Upper lobe of right lung (tissue), 1 donor: ENCODE data around the gene OLA1. TPM values are rescaled to one million over a fixed set of nuclear protein-coding genes. Genes with fewer than 3 reads are reported as not detected.

Experiments
- ATAC-seq: fragments of 200-7000 bp; cut with Tn5 transposase; one replicate; pipeline ENCODE4 v1.9.1; 2020; ENCODE audit warnings: mild to moderate bottlenecking, moderate library complexity
- DNase-seq: peaks from one replicate; pipeline ENCODE4 v3.0.0-alpha.2; 2020
- H3K27ac ChIP-seq: fragments of 200-600 bp; one replicate; pipeline ENCODE4 v1.8.0; 2022
- H3K27me3 ChIP-seq: fragments of 200-600 bp; one replicate; pipeline ENCODE4 v1.8.0; 2022; ENCODE audit warnings: mild to moderate bottlenecking
- H3K36me3 ChIP-seq: fragments of 200-600 bp; one replicate; pipeline ENCODE4 v1.8.0; 2022
- H3K4me1 ChIP-seq: fragments of 200-600 bp; one replicate; pipeline ENCODE4 v1.8.0; 2022
- H3K4me3 ChIP-seq: fragments of 200-600 bp; one replicate; pipeline ENCODE4 v1.8.0; 2022; ENCODE audit warnings: mild to moderate bottlenecking
- H3K9me3 ChIP-seq: fragments of 200-600 bp; one replicate; pipeline ENCODE4 v1.8.0; 2022
- intact Hi-C: fragments of 100-400 bp; cut with DNase I; formaldehyde crosslinking; loops from one replicate; pipeline ENCODE4 v1.11.0; 2022
- total RNA-seq: library from RNA; stranded (reverse); fragmentation: NEBNext Ultra II Directional; extraction: Animal tissue kit (Norgen Biotek cat#: 25700); gene quantifications from one replicate; pipeline ENCODE4 v1.2.1, GENCODE V29; 2021
- TF ChIP-seq, protein P1 (sequence below): fragments of 200-600 bp; IDR thresholded peaks from one replicate; pipeline ENCODE4 v1.8.0; 2022; ENCODE audit warnings: antibody characterized with exemption
- donor health status: DM: no; HTN: yes; CAD: no; lungs with severe emphysema.

The OLA1 gene
- total RNA-seq, 1 donor from 2014 or later = 50.2 TPM

DNA sequence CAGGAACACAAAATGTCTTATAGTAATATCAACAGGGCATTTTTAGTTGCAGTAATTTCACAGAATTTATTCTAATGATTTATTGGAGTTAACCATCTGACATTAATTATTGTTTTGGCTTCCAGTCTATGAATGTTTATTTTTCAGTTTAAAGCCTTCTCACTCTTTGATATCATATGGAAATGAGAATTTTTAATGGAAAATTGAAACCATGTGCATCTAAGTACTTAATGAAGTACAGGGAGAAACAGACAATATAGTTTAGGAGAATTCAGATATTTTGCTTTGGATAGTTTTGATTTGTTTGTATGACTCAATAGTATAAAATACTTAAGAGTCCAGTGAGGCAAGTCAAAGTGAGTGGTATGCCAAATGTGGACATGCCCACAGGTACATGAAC is 126.1 kb downstream of the OLA1 start:
- ATAC-seq (no peak), DNase-seq (no peak)
- no peaks in the 10 kb centered on the region for H3K9me3 ChIP-seq
- intact Hi-C loops = no loop called here
- H3K4me1 ChIP-seq = no peaks in the 10 kb centered on the region
- no peaks in the 10 kb centered on the region for H3K36me3 ChIP-seq
- TF ChIP-seq, protein P1, sequence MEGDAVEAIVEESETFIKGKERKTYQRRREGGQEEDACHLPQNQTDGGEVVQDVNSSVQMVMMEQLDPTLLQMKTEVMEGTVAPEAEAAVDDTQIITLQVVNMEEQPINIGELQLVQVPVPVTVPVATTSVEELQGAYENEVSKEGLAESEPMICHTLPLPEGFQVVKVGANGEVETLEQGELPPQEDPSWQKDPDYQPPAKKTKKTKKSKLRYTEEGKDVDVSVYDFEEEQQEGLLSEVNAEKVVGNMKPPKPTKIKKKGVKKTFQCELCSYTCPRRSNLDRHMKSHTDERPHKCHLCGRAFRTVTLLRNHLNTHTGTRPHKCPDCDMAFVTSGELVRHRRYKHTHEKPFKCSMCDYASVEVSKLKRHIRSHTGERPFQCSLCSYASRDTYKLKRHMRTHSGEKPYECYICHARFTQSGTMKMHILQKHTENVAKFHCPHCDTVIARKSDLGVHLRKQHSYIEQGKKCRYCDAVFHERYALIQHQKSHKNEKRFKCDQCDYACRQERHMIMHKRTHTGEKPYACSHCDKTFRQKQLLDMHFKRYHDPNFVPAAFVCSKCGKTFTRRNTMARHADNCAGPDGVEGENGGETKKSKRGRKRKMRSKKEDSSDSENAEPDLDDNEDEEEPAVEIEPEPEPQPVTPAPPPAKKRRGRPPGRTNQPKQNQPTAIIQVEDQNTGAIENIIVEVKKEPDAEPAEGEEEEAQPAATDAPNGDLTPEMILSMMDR = no peak
- H3K27ac ChIP-seq = no peak overlapping the region
- H3K4me3 ChIP-seq = no peak overlapping the region
- H3K27me3 ChIP-seq = no peaks in the 10 kb centered on the region

DNA sequence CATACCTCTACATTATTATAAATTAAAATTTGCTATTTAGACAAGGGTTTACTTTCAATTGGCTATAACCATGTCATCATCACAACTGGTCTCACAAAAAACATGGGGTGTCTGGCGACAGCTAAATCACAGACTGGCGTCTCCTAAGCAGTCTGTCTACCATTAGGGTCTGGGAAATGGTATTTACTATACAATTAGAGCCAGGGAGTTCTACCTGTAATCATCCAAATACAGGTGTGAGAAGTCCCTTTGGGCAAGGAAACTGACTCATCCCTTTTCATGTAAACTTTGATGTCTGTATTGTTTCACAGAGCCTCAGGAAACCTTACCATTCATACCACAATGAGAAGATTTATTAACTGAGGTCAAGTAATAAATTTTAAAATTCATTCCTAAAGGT is 126.7 kb downstream of the OLA1 start:
- Histone ChIP-seq H3K4me3 (no peak overlapping the region), H3K27ac (no peak overlapping the region), H3K36me3 (no peaks in the 10 kb centered on the region), H3K9me3 (no peaks in the 10 kb centered on the region), H3K4me1 (no peaks in the 10 kb centered on the region), H3K27me3 (no peaks in the 10 kb centered on the region)
- intact Hi-C loops = no loop called here
- TF ChIP-seq, protein P1 = no peak
- DNase-seq = no peak
- ATAC-seq = no peak

DNA sequence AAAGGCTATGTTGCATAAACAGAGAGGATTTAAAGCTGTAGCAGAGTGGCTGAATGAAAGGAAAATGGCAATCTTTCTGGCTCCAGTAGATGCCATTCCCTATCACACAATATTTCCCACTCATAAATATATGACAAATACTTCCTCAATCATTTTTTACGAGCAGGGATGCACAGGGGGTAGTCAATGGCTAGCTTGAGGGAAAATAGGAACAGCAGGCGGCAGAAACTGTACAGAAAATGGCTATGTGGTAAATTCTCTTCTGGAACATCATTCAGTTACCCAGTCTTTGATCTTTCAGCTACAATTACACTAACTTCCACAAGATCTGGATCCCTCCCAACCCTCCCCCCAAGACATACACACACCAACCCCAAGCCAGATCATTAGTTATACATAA is 127.2 kb downstream of the OLA1 start:
- no peak overlapping the region for H3K27ac ChIP-seq
- ATAC-seq (no peak), DNase-seq (no peak)
- no peaks in the 10 kb centered on the region for H3K9me3 ChIP-seq
- H3K27me3 ChIP-seq = no peaks in the 10 kb centered on the region
- TF ChIP-seq, protein P1 = no peak
- no peaks in the 10 kb centered on the region for H3K36me3 ChIP-seq
- intact Hi-C loops = no loop called here
- H3K4me3 ChIP-seq = no peak overlapping the region
- H3K4me1 ChIP-seq = no peaks in the 10 kb centered on the region

DNA sequence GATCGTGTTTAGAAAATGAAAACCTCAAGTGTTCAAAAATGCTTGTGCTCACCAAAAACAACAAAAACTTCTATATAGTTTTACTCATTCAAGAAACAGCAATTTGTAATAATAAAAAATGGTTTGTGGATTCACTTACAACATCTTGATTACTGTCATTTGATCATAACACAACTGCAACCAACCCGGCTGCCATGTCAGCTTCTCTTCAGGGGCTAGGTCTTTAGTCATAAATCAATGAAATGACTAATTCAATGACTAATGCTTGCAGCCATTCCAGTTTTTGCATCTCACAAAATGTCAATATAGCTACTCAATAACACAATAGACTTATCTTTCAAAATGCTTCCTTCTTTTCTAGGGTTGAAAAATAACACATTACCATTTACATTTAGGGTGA is 128.0 kb downstream of the OLA1 start:
- TF ChIP-seq, protein P1 = no peak
- ATAC-seq = no peak
- intact Hi-C loops = no loop called here

DNA sequence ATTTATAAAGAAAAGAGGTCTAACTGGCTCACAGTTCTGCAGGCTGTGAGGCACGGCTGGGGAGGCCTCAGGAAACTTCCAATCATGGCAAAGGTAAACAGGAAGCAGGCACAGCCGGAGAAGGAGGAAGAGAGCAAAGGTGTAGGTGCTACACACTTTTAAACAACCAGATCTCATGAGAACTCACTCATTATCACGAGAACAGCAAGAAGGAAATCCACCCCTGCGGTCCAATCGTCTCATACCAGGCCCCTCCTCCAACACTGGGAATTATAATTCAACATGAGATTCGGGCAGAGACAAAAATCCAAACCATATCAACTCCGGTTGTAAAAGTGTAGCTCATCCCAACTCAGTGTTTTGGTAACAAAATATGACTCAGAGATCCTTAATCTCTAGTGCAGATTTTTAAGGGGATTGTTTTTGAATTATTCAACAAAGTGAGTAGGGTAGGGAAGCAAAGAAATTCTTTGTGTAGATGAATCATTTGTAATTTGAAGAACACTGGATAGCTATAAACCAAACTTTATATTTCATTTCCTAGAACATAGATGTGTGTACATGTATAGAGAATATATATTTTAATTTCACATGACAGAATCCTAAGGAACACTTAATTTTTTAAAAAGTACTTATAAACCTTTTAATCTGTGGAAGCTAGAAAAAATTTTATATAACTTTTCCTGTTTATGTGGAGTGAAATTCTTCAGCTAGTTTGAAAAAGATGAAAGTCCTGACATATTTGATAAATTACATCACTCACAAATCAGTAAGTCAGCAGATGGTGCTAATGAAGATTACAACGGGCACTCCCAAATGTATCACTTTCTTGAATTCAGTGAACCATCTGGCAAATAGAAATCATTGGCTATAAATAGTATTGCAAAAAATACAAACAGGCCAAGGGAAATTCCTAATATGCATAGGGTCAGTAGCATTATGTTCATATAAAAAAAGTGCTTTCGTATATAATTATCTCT is 130.1 kb downstream of the OLA1 start:
- Histone ChIP-seq H3K36me3 (no peaks in the 10 kb centered on the region), H3K27me3 (no peaks in the 10 kb centered on the region), H3K9me3 (no peaks in the 10 kb centered on the region), H3K27ac (no peak overlapping the region), H3K4me3 (no peak overlapping the region), H3K4me1 (no peaks in the 10 kb centered on the region)
- no peak for ATAC-seq
- TF ChIP-seq, protein P1 = no peak
- intact Hi-C loops = no loop called here
- no peak for DNase-seq

More for the DNA sequence above, 128.0 kb downstream of the OLA1 start:
- Histone ChIP-seq H3K36me3 (no peaks in the 10 kb centered on the region), H3K27ac (no peak overlapping the region), H3K9me3 (no peaks in the 10 kb centered on the region), H3K27me3 (no peaks in the 10 kb centered on the region), H3K4me1 (no peaks in the 10 kb centered on the region), H3K4me3 (no peak overlapping the region)
- no peak for DNase-seq
